GM21737 (cell line): ENCODE data around the gene TMEM169.

Experiments used
- ATAC-seq: cut with Tn5 transposase; IDR thresholded peaks from one replicate; pipeline ENCODE4 v1.9.1; 2021; ENCODE audit warnings: mild to moderate bottlenecking, moderate library complexity; ENCODE audit not compliant: unreplicated experiment

TMEM169 gene, protein sequence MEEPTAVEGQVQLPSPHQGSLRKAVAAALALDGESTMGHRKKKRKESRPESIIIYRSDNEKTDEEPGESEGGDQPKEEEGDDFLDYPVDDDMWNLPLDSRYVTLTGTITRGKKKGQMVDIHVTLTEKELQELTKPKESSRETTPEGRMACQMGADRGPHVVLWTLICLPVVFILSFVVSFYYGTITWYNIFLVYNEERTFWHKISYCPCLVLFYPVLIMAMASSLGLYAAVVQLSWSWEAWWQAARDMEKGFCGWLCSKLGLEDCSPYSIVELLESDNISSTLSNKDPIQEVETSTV

DNA sequence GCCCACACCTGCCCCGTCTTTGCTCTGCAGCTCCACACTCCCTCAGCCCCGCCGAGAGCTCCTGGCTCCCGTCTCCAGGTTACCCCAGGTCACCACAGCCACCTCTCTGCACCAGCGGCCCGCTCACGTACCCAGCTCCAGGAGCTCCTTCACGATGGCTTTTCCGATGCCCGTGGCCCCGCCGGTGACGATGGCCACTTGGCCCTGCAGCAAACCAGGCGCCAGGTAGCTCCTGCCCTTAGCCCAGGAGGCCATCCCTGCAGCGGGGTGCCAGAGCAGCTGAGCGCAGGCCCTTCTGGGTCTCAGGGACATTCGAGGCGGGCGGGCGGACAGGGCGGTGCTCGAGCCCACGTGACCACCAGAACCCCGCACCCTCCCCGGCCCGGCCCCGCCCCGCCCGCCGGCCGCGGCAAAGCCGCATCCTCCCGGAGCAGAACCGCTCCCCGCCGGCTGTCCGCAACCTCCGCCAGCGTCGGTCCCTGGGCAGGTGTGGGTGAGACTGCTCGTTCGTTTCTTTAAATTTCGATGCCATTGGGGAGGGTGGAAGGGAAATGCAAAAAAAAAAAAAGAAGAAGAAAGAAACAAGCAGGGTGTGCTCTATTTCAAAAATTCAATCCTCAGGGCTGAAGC lies at the start of gene TMEM169, which contains the start of gene PECR:
TSS of gene TMEM169 (plus strand) at position 433 of the 630 bp plus-strand sequence. CDS start 14,045 bp downstream, outside the sequence.
TSS of gene PECR (minus strand) at position 323 of the 630 bp plus-strand sequence. CDS start at position 255, 68 bp downstream.
- ATAC-seq: peak; percentile 95

DNA sequence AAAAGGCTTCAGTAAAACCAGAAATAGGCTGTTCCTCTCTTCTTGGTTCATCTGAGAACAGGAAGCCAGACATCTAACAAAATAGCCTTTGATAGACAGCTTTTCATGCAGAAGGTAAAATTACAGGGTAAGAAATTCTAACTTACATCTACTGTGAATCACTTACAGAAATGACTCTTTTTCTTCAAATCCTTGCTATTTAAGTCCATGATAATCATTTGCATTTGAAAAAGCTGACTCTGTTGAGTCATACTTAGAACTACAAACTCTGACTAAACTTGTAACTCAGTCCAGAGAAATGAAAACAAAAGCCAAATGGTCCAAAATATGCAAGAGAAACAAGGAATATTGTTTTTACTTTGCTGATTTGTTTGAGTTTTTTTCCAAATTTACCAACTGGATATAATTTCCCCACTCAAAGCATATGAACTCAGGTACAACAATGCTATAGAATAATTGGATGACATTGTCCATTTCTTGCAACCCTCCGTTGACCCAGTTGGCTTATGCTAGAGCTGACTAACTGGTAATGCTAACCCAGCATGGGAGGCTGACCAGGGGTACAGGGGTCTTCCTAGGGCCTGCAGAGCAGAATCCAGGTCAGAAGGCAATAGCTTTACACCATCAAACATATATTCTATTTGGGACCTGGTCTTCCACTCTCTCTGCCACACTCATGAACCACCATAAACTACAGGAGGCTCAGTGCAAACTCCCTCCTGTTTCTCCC lies 49.6 kb upstream of the TMEM169 start:
- peak; percentile 80 for ATAC-seq

GRCh38 chr2:216033403-216033802 lies 48.3 kb upstream of the TMEM169 start:
- ATAC-seq: no peak

- ATAC-seq: no peak
These were observed 47.7 kb upstream of the TMEM169 start for GRCh38 chr2:216034065-216034464.

DNA sequence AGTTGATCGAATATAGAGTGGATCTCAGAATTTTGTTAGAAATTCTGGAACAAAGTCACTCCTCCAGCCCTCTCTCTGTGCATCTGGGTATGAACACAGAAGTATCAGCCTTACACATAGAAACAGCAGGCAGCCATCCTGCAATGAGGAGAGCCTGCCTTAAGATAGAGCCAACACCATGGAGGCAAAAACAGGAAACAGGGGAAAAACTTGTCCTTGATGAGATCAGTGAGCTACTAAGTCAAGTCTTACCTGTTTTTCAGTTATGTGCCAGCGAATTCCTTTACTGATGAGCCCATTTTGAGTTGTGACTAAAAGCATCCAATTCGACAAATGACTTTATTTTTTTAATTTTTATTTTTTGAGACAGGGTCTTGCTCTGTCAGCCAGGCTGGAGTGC lies 41.8 kb upstream of the TMEM169 start:
- no peak for ATAC-seq

DNA sequence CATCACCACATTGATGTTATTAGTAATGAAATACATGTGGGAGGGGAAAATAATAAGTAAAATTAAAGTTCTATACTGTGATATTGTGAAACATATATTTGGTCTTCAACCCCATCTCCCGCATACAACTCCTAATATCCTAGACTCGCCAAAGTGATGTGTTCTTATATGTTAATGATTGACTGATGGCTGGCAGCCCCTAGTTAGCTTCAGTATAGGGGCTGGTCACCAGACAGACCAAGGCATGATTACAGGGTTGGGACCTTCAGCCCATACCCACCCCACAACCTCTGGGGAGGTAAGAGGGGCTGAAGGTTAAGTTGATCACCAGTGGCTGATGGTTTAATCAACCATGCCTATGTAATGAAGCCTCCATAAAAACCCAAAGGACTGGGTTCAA lies 40.3 kb upstream of the TMEM169 start:
- ATAC-seq: no peak

- ATAC-seq: no peak
These were observed 37.8 kb upstream of the TMEM169 start for GRCh38 chr2:216043949-216044348.

GRCh38 chr2:216044883-216045486 lies 36.7 kb upstream of the TMEM169 start:
- peak; percentile 97 for ATAC-seq

DNA sequence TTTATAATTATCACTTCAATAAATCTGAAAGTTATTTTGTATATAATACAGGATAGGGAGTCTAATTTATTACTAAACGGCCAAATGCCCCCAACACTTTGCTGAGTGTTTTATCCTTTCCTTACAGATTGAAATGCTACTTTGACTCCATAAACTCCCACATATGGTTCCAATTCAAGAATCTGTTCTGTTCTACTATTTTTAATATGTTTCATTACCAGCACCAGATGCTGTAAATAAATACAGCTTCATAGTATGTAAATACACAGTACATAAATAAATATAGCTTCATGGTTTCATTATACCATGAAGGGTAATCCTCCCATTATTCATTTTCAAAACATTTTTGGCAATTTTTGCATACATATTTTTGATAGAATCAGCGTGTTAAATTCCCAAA lies 34.3 kb upstream of the TMEM169 start:
- ATAC-seq: no peak

- no peak for ATAC-seq
These were observed 32.3 kb upstream of the TMEM169 start for GRCh38 chr2:216049452-216049851.

DNA sequence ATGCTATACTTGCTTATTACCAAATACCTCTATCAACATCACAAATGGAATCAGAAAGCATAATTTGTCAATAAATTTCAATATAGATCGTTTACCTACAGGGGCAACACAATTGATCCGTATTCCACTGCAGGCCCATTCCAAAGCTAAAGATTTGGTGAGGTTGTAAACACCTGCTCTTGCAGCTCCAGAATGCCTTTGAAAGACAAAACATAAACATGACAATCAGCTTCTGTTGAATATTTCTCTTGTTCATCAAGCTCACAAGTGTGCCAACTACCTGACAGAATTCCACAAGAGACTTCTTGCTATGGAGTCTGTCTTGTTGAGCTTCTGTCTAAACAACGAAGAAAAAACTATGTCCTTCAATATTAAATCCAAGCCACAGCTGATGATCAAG lies 30.4 kb upstream of the TMEM169 start:
- no peak for ATAC-seq

- ATAC-seq: no peak
These were observed 29.3 kb upstream of the TMEM169 start for GRCh38 chr2:216052420-216052819.

- no peak for ATAC-seq
These were observed 26.0 kb upstream of the TMEM169 start for GRCh38 chr2:216055680-216056079.

- ATAC-seq: peak; percentile 33
These were observed 25.0 kb upstream of the TMEM169 start for GRCh38 chr2:216056739-216057138.

- peak; percentile 89 for ATAC-seq
These were observed 24.0 kb upstream of the TMEM169 start for GRCh38 chr2:216057688-216058193.

GRCh38 chr2:216059233-216059834 lies 22.4 kb upstream of the TMEM169 start:
- no peak for ATAC-seq

DNA sequence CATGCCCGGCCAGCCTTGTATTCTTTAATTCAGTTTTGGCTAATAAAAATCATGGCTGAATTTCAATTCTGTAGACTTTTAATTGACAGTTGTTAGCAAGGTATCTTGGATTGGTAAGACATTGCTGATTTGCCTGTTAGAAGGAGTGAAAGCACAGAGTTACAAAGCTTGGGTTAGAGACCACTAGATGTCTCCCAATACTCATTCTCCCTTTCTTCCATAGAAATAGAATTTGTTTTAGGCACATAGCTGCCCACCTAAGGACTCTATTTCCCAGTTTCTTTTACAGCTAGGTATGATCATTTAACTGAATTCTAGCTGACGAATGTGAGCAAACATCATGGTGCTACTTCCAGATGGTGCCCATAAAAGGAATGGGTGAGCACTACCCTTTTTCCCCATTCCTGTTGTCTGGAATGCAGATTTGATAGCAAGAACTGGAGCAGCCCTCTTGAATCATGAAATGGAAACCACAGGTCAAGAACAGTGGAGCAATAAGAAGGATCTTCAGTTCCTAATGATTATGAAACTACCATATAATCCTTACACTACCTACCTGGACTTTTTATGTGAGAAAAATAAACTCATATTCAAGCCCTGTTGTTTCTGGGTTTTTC lies 17.6 kb upstream of the TMEM169 start:
- ATAC-seq: no peak

- no peak for ATAC-seq
These were observed 17.1 kb upstream of the TMEM169 start for GRCh38 chr2:216064665-216065064.

- ATAC-seq: no peak
These were observed 15.5 kb upstream of the TMEM169 start for GRCh38 chr2:216066230-216066629.

DNA sequence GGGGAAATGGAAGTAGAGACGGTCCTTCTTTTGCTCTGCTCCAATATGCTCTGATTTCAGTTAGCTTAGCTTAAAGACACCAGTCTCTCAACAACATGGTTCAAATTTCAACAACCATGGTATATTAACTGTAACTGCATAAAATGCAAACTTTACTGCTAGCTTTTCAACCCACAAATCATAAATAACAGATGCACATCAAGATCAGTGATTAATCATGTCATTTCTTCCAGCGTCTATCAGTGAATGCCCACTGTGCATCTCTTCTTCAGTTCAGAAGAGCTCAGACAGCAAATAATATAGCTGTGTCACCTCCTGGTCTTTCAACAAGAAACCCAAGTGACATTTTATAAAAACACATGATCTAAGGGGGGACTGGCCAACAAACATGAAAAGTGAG lies 12.7 kb upstream of the TMEM169 start:
- no peak for ATAC-seq
